ENCODE results near the gene PLPP4.

Gene PLPP4

DNA sequence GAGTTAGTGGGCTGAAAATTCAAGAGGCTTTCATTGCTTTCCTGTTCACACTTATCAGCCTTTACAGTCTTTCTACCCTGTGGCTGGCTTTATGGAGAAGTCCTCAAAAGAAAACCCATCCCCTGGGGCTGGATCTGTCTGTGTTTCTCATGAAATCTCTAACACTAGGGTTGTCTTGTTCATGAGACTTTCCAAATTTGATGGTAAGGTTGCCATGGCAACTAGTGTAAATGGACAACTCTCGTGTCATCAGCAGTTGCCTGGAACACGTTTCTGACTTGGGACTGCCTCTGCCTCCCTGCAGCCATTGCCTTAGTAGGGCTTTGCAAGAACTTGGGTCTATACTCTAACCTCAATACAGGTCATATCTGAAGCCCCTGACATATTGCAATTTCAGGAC lies 35.8 kb upstream of the PLPP4 start:
- Mint-ChIP-seq H3K27me3 (ENCODE audit: low read depth, poor library complexity) (peaks cover 26% of the 10 kb centered on the region), H3K4me3 (no peak overlapping the region), H3K4me1 (no peaks in the 10 kb centered on the region), H3K27ac (no peak overlapping the region), H3K9me3 (peaks cover 4% of the 10 kb centered on the region), H3K36me3 (ENCODE audit: low read depth) (no peaks in the 10 kb centered on the region)
- TF ChIP-seq, protein P1, sequence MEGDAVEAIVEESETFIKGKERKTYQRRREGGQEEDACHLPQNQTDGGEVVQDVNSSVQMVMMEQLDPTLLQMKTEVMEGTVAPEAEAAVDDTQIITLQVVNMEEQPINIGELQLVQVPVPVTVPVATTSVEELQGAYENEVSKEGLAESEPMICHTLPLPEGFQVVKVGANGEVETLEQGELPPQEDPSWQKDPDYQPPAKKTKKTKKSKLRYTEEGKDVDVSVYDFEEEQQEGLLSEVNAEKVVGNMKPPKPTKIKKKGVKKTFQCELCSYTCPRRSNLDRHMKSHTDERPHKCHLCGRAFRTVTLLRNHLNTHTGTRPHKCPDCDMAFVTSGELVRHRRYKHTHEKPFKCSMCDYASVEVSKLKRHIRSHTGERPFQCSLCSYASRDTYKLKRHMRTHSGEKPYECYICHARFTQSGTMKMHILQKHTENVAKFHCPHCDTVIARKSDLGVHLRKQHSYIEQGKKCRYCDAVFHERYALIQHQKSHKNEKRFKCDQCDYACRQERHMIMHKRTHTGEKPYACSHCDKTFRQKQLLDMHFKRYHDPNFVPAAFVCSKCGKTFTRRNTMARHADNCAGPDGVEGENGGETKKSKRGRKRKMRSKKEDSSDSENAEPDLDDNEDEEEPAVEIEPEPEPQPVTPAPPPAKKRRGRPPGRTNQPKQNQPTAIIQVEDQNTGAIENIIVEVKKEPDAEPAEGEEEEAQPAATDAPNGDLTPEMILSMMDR (IDR thresholded peaks at IDR 0.05) = no peak
- DNase-seq = no peak

DNA sequence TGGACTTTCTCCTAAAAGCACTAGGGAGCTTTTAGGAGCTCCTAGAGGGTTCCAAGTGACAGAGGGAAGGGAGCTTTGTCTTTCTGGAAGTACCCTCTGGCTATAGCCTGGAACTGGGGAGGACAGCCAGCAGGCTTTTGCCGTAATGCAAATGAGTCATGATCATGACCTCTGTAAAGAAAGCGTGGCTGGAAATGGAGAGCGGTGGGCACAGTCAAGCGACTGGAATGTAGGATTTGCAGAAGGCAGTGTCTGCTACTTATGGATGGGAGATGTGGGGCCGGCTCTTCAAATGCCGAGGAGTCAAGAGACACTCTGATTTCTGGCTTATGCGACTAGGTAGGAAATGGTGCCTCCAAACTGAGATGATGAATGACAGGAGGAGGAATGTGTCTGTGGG lies 34.6 kb upstream of the PLPP4 start:
- DNase-seq = no peak
- Mint-ChIP-seq H3K4me1 (peaks cover 3% of the 10 kb centered on the region), H3K27me3 (ENCODE audit: low read depth, poor library complexity) (peaks cover 30% of the 10 kb centered on the region), H3K36me3 (ENCODE audit: low read depth) (no peaks in the 10 kb centered on the region), H3K4me3 (no peak overlapping the region), H3K27ac (no peak overlapping the region), H3K9me3 (peaks cover 4% of the 10 kb centered on the region)
- TF ChIP-seq, protein P1 (IDR thresholded peaks at IDR 0.05) = no peak

DNA sequence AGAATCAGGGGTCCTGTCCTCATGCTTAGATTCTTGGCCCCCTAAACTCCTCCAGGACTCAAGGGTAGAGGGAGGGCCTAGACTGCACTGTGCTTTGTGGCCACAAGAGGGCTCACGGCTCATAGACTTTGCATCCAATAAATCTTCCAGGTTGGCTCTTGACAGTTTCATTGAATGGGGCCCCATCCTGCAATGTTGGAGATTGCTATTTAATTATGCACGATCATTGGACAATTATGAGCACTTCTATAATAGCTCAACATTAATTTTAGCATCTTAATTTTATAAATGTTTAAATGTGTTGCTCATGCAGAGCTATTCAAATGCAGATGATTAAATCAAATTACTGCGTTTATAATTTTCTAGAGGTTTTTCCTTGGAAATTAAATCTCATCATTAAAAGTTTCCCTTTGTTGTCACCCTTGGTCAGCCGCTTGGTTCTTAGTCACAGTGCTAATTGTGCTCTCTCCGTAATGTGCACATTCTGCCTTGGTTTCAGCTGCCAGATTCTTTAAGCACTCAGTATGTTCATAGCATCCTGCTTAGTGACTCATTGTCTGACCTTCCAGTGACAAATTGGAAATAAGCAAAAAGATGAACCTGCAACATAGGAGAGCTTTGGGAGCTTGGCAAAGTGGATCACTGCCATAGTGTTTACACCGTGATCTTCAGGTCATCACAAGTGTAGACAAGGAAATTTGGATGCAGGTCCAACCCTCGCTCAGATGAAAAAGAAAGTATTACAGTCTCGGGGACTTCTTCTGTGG lies 33.4 kb upstream of the PLPP4 start:
- no peak overlapping the region for H3K27ac Mint-ChIP-seq
- peaks cover 4% of the 10 kb centered on the region for H3K9me3 Mint-ChIP-seq
- H3K36me3 Mint-ChIP-seq (ENCODE audit: low read depth) = no peaks in the 10 kb centered on the region
- no peak overlapping the region for H3K4me3 Mint-ChIP-seq
- TF ChIP-seq, protein P1 (IDR thresholded peaks at IDR 0.05) = peak; percentile 83
- H3K4me1 Mint-ChIP-seq = peaks cover 6% of the 10 kb centered on the region
- peaks cover 30% of the 10 kb centered on the region for H3K27me3 Mint-ChIP-seq (ENCODE audit: low read depth, poor library complexity)
- DNase-seq = peak; percentile 54

DNA sequence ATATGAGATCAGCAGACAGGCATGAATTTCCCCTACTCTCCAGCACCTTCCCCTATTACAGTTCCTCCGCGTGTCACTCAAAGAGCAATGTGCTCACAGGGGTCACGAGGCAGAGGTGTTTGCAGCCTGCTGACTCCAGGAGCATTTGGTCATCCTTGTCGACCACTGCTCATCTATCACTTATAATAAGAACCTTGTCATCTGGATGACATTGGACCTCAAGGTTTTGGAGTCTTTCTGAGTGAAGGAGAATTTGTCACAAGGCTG lies 32.9 kb upstream of the PLPP4 start:
- no peak for DNase-seq
- Mint-ChIP-seq H3K36me3 (ENCODE audit: low read depth) (no peaks in the 10 kb centered on the region), H3K4me1 (peaks cover 6% of the 10 kb centered on the region), H3K4me3 (no peak overlapping the region), H3K27me3 (ENCODE audit: low read depth, poor library complexity) (peaks cover 30% of the 10 kb centered on the region), H3K27ac (no peak overlapping the region), H3K9me3 (peaks cover 4% of the 10 kb centered on the region)
- TF ChIP-seq, protein P1 (IDR thresholded peaks at IDR 0.05) = no peak

DNA sequence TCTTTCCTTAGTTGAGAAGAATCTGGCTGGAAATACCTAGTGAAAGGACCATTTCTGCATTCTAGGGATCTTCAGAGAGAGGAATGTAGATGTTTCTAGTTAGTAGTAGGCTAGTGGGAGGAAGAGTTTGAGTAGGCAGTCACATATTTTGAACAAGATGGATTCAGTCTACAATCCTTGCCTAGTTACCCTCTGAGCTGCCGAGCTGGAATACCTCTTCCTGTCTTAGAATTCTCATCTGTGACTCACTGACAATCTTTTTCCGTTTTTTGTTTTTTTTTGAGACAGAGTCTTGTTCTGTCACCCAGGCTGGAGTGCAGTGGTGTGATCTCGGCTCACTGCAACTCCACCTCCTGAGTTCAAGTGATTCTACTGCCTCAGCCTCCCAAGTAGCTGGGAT lies 30.7 kb upstream of the PLPP4 start:
- peaks cover 4% of the 10 kb centered on the region for H3K9me3 Mint-ChIP-seq
- DNase-seq = no peak
- H3K27me3 Mint-ChIP-seq (ENCODE audit: low read depth, poor library complexity) = peaks cover 31% of the 10 kb centered on the region
- H3K4me1 Mint-ChIP-seq = peaks cover 6% of the 10 kb centered on the region
- no peak overlapping the region for H3K4me3 Mint-ChIP-seq
- H3K36me3 Mint-ChIP-seq (ENCODE audit: low read depth) = no peaks in the 10 kb centered on the region
- H3K27ac Mint-ChIP-seq = peak overlapping the region; percentile 13
- TF ChIP-seq, protein P1 (IDR thresholded peaks at IDR 0.05) = no peak

DNA sequence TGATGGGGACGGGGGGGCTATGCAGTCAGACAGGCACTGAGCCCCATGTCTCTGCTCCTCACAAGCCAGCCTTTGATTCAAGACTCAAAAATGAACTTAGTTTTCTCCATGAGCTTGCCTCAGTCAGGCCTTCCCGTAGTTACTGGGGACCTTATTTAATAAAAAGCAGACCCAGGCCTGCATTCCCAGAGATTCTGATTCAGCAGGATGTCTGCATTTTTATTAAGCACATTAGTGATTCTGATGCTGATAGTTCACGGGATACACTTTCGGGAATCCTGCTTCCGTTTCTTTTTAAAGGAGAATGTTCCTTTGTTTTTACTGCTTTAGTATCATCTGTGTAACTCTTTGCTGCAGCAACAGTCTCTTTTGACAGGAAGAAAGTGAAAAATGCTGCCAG lies 28.3 kb upstream of the PLPP4 start:
- Mint-ChIP-seq H3K27ac (no peak overlapping the region), H3K9me3 (peaks cover 4% of the 10 kb centered on the region), H3K4me1 (peaks cover 6% of the 10 kb centered on the region), H3K36me3 (ENCODE audit: low read depth) (no peaks in the 10 kb centered on the region), H3K4me3 (no peak overlapping the region), H3K27me3 (ENCODE audit: low read depth, poor library complexity) (peaks cover 26% of the 10 kb centered on the region)
- no peak for DNase-seq
- TF ChIP-seq, protein P1 (IDR thresholded peaks at IDR 0.05) = no peak
